ENCODE data around the gene VSIG10L2.

VSIG10L2 gene

DNA sequence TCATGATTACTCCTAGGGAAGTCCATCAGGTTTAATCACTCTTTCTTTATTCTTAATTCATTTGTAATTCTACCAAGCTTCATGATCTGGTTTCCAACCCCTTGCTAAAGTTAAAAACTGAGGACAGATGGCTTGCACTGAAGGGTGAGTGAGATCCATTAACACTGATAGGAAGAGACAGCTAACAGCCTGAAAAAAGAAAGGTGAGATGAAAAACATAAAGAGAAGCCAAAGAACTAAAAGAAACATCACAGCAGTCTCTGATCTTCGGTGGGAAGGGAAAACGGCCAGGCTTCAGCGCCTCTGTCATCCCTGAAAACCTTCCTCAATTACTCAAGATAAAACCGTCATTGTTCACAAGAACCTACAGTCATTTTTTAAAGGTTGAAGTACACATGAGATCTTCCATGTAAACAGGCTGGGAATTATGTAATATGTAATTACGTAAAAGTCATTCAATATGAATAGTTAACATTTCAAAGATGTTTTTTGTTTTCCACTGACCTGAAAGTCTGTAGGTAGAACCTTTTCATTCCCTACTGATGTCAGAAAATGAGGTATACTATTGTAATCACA lies 41.3 kb downstream of the VSIG10L2 start:
- H3K9ac ChIP-seq (ENCODE audit: low read length in 2 of 2) = no peak overlapping the region
- H3K27me3 ChIP-seq (ENCODE audit: control insufficient read depth in 1 of 2, insufficient read depth in 2 of 2, low read length in 2 of 2) = no peaks in the 10 kb centered on the region
- H3K36me3 ChIP-seq (ENCODE audit: control insufficient read depth in 2 of 2, insufficient read depth in 2 of 2, low read length in 2 of 2) = peaks cover 15 to 29% of the 10 kb centered on the region in 2 donors
- no peaks in the 10 kb centered on the region for H3K9me3 ChIP-seq (ENCODE audit: control insufficient read depth in 2 of 2, low read length in 2 of 2)
- no peak overlapping the region for H3K4me3 ChIP-seq (ENCODE audit: low read length in 2 of 2)
- no peaks in the 10 kb centered on the region for H3K4me1 ChIP-seq (ENCODE audit: control insufficient read depth, insufficient read depth, low read length)
- H3K27ac ChIP-seq (ENCODE audit: low read length) = no peak overlapping the region

DNA sequence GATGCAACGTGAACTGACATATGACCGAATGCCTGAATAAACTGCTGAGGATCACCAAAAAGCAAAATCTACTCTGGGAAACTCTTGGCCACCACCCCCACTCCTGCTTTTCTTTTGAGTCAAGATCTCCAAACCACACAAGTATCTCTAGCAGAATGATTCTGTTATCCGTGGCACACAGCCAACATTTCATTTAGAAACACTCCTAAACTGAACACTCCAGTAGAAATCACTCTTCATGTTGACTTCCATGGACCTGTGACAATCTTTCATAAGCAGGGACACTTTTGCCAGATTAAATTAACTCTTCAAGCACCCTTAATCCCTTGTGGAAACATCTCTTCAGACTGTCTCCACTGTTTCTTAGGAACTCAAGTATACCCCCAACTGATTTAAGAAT lies 44.4 kb downstream of the VSIG10L2 start:
- Histone ChIP-seq H3K36me3 (ENCODE audit: control insufficient read depth in 2 of 2, insufficient read depth in 2 of 2, low read length in 2 of 2) (peaks cover 21 to 28% of the 10 kb centered on the region in 2 donors), H3K27me3 (ENCODE audit: control insufficient read depth in 1 of 2, insufficient read depth in 2 of 2, low read length in 2 of 2) (no peaks in the 10 kb centered on the region), H3K27ac (ENCODE audit: low read length) (no peak overlapping the region), H3K9ac (ENCODE audit: low read length in 2 of 2) (no peak overlapping the region), H3K9me3 (ENCODE audit: control insufficient read depth in 2 of 2, low read length in 2 of 2) (no peaks in the 10 kb centered on the region), H3K4me1 (ENCODE audit: control insufficient read depth, insufficient read depth, low read length) (no peaks in the 10 kb centered on the region), H3K4me3 (ENCODE audit: low read length in 2 of 2) (no peak overlapping the region)

DNA sequence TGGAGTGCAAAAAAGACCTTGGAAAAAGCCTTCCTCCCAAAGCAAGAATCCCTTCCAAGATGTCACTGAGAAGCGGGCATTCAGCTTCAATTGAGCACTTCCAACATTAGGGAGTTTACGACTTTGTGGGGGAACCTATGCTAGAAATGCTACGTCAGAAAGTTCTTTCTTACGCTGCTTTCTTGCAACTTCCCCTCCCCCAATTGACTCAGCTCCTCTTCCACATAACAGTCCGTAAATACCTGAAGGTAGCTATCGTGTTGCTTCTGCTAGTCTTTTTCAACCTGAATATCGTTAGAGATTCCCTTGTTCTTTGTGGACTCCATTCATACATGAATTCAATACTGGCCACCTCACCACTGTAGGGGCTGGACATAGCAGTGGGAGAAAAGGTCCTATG lies 47.0 kb downstream of the VSIG10L2 start:
- no peak overlapping the region for H3K4me3 ChIP-seq (ENCODE audit: low read length in 2 of 2)
- no peak overlapping the region for H3K27ac ChIP-seq (ENCODE audit: low read length)
- no peaks in the 10 kb centered on the region for H3K4me1 ChIP-seq (ENCODE audit: control insufficient read depth, insufficient read depth, low read length)
- no peaks in the 10 kb centered on the region for H3K27me3 ChIP-seq (ENCODE audit: control insufficient read depth in 1 of 2, insufficient read depth in 2 of 2, low read length in 2 of 2)
- H3K36me3 ChIP-seq (ENCODE audit: control insufficient read depth in 2 of 2, insufficient read depth in 2 of 2, low read length in 2 of 2) = peaks cover 28 to 40% of the 10 kb centered on the region in 2 donors
- no peak overlapping the region for H3K9ac ChIP-seq (ENCODE audit: low read length in 2 of 2)
- no peaks in the 10 kb centered on the region for H3K9me3 ChIP-seq (ENCODE audit: control insufficient read depth in 2 of 2, low read length in 2 of 2)

DNA sequence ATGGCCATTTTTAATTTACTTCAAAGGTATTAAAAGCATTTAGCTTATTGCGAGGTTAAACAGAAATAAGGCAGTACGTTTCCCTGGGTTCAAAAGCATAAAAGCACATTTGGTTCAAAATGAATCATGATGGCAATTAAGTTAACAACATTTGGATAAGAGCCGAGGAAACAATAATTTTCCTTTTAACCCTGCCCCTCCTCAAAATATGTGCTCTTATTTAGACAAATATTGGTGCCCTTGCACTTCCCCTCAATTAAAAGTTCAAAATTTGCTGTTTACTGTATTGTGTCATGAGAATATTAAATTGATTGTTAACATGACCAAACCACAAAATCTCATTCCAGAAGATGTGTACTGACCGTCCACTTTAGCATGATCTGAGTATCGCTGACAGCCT lies 48.7 kb downstream of the VSIG10L2 start:
- no peaks in the 10 kb centered on the region for H3K27me3 ChIP-seq (ENCODE audit: control insufficient read depth in 1 of 2, insufficient read depth in 2 of 2, low read length in 2 of 2)
- peaks cover 38 to 42% of the 10 kb centered on the region in 2 donors for H3K36me3 ChIP-seq (ENCODE audit: control insufficient read depth in 2 of 2, insufficient read depth in 2 of 2, low read length in 2 of 2)
- H3K27ac ChIP-seq (ENCODE audit: low read length) = no peak overlapping the region
- H3K4me1 ChIP-seq (ENCODE audit: control insufficient read depth, insufficient read depth, low read length) = no peaks in the 10 kb centered on the region
- no peaks in the 10 kb centered on the region for H3K9me3 ChIP-seq (ENCODE audit: control insufficient read depth in 2 of 2, low read length in 2 of 2)
- H3K9ac ChIP-seq (ENCODE audit: low read length in 2 of 2) = no peak overlapping the region
- H3K4me3 ChIP-seq (ENCODE audit: low read length in 2 of 2) = no peak overlapping the region

DNA sequence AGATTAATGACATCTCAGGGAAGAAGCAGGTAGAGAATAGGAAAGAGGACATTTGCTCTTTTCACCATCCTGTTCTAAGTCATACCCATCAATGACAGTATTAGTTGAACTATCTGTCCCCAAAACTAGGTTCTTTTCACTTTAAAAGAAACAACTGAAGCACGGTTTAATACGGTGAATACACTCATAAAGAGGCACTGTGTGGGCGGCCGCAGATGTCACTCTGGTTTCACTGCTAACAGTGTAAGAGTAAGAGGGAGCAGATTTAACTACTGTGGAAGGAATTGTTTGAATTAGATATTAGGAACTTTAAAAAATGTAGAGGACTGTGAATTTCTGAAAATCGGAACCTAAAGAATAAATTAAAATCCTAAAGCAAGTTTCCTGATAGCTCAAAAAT lies 49.5 kb downstream of the VSIG10L2 start:
- Histone ChIP-seq H3K4me1 (ENCODE audit: control insufficient read depth, insufficient read depth, low read length) (no peaks in the 10 kb centered on the region), H3K9ac (ENCODE audit: low read length in 2 of 2) (no peak overlapping the region), H3K27me3 (ENCODE audit: control insufficient read depth in 1 of 2, insufficient read depth in 2 of 2, low read length in 2 of 2) (no peaks in the 10 kb centered on the region), H3K36me3 (ENCODE audit: control insufficient read depth in 2 of 2, insufficient read depth in 2 of 2, low read length in 2 of 2) (peaks cover 38 to 42% of the 10 kb centered on the region in 2 donors), H3K27ac (ENCODE audit: low read length) (no peak overlapping the region), H3K4me3 (ENCODE audit: low read length in 2 of 2) (no peak overlapping the region), H3K9me3 (ENCODE audit: control insufficient read depth in 2 of 2, low read length in 2 of 2) (no peaks in the 10 kb centered on the region)

DNA sequence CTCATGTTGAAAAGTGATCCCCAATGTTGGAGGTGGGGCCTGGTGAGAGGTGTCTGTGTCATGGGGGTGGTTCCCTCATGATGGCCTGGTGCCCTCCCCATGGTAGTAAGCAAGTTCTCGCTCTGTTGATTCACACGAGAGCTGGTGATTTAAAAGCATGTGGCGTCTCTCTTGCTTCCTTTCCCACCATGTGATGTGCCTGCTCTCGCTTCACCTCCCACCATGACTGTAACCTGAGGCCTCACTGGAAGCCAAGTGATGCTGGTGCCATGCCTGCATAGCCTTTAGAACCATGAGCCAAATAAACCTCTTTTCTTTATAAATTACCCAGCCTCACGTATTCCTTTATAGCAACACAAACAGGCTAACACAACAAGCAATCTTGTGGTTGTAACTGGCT lies 52.4 kb downstream of the VSIG10L2 start:
- H3K4me3 ChIP-seq (ENCODE audit: low read length in 2 of 2) = no peak overlapping the region
- no peak overlapping the region for H3K9ac ChIP-seq (ENCODE audit: low read length in 2 of 2)
- no peaks in the 10 kb centered on the region for H3K4me1 ChIP-seq (ENCODE audit: control insufficient read depth, insufficient read depth, low read length)
- peaks cover 39 to 52% of the 10 kb centered on the region in 2 donors for H3K36me3 ChIP-seq (ENCODE audit: control insufficient read depth in 2 of 2, insufficient read depth in 2 of 2, low read length in 2 of 2)
- H3K27ac ChIP-seq (ENCODE audit: low read length) = no peak overlapping the region
- H3K9me3 ChIP-seq (ENCODE audit: control insufficient read depth in 2 of 2, low read length in 2 of 2) = no peaks in the 10 kb centered on the region
- H3K27me3 ChIP-seq (ENCODE audit: control insufficient read depth in 1 of 2, insufficient read depth in 2 of 2, low read length in 2 of 2) = no peaks in the 10 kb centered on the region

DNA sequence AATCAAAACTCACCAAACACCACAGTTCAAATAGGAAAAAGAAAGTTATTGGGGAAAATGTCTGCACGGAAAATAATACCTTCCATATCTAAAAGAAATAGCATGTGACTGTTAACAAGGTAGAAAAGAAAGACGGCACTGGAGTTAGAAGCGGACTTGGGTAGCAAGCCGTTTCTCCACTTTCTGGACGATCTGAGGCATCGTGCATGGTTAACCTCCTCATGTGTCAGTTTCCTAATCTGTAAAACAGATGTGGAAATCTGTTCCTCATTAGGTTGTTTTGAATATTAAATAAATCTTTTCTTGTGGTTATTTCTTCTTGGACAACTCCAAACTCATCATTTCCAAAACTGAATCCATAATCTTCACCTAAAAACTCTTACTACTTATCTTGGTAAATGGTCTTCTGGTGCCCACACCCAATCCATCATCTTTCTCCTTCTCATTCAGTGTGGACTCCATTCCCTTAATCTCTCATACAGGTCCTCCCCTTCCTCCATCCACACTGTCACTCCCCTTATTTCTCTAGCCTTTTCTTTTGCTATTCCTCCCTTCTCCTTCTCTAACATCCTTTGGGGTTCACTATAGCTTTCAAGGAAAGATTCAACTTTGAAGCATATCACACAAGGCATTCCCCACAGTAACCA lies 53.5 kb downstream of the VSIG10L2 start:
- Histone ChIP-seq H3K27me3 (ENCODE audit: control insufficient read depth in 1 of 2, insufficient read depth in 2 of 2, low read length in 2 of 2) (no peaks in the 10 kb centered on the region), H3K9me3 (ENCODE audit: control insufficient read depth in 2 of 2, low read length in 2 of 2) (no peaks in the 10 kb centered on the region), H3K27ac (ENCODE audit: low read length) (no peak overlapping the region), H3K36me3 (ENCODE audit: control insufficient read depth in 2 of 2, insufficient read depth in 2 of 2, low read length in 2 of 2) (peaks cover 38 to 47% of the 10 kb centered on the region in 2 donors), H3K4me1 (ENCODE audit: control insufficient read depth, insufficient read depth, low read length) (no peaks in the 10 kb centered on the region), H3K9ac (ENCODE audit: low read length in 2 of 2) (no peak overlapping the region), H3K4me3 (ENCODE audit: low read length in 2 of 2) (no peak overlapping the region)

DNA sequence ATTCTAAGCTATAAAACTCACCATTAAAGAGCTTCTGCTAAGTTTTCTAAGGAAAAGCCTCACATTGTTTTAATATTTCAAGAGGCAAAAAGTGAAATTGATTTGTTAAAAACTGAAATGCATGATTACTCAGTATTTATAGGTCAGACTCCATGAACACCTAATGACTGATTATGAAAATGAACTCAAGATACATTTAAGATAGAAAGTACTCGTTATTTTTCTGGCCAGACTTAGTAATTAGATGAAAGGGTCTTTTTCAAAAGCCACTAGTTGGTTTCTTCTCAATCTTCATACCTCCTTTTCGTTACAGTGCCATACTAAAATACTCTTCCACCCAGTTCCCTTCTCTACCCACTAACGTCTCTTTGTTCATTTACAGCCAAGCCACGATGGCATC lies 56.3 kb downstream of the VSIG10L2 start:
- H3K36me3 ChIP-seq (ENCODE audit: control insufficient read depth in 2 of 2, insufficient read depth in 2 of 2, low read length in 2 of 2) = peaks cover 30 to 34% of the 10 kb centered on the region in 2 donors
- no peak overlapping the region for H3K9ac ChIP-seq (ENCODE audit: low read length in 2 of 2)
- H3K27ac ChIP-seq (ENCODE audit: low read length) = no peak overlapping the region
- H3K27me3 ChIP-seq (ENCODE audit: control insufficient read depth in 1 of 2, insufficient read depth in 2 of 2, low read length in 2 of 2) = no peaks in the 10 kb centered on the region
- no peaks in the 10 kb centered on the region for H3K9me3 ChIP-seq (ENCODE audit: control insufficient read depth in 2 of 2, low read length in 2 of 2)
- H3K4me3 ChIP-seq (ENCODE audit: low read length in 2 of 2) = no peak overlapping the region
- H3K4me1 ChIP-seq (ENCODE audit: control insufficient read depth, insufficient read depth, low read length) = no peaks in the 10 kb centered on the region
